Measurements from ENCODE around the gene ZBTB39.

DNA sequence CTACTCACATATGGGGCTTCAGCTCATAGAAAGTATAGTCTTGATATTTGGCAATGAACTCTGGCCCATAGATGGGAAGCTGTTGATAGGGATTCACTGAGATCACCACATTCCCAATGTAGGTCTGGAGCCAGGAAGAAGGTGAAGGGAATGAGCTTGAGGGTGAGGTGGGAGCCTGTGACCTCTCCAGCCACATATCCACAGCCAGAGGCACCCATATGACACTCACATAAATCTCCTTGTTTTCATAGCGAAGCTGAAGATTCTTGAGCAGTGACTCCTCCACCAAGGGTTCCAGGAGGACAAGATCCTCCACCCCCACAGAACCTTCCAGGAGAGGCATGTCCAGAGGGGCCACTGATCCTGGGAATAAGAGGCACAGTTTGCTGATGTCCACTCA lies 41.6 kb upstream of the ZBTB39 start:
- TF ChIP-seq, protein P1, sequence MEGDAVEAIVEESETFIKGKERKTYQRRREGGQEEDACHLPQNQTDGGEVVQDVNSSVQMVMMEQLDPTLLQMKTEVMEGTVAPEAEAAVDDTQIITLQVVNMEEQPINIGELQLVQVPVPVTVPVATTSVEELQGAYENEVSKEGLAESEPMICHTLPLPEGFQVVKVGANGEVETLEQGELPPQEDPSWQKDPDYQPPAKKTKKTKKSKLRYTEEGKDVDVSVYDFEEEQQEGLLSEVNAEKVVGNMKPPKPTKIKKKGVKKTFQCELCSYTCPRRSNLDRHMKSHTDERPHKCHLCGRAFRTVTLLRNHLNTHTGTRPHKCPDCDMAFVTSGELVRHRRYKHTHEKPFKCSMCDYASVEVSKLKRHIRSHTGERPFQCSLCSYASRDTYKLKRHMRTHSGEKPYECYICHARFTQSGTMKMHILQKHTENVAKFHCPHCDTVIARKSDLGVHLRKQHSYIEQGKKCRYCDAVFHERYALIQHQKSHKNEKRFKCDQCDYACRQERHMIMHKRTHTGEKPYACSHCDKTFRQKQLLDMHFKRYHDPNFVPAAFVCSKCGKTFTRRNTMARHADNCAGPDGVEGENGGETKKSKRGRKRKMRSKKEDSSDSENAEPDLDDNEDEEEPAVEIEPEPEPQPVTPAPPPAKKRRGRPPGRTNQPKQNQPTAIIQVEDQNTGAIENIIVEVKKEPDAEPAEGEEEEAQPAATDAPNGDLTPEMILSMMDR (conservative IDR thresholded peaks at IDR 0.05): no peak
- no peak for TF ChIP-seq EZH2 (IDR thresholded peaks at IDR 0.05; ENCODE audit: low read depth)
